Measurements from ENCODE around the gene FCER1A.

DNA sequence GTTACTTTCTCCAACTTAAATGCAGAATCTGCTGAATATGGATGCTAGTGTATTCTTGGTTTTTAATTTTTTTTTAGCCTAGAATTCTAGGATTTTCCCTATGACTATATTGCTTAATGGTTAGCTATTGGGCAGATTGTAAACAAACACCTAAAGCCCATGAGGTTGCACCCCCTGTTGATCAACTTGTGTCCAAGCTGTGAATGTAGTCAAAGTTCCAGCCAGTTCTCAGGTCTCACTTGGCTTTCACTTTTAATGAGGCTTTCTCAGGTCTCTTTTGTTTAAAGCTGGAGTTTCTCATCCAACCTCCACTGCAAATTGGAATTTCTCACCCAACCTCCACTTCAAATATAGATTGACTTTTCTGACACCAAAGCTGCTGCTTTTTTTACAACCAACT is 35.9 kb downstream of the FCER1A start:
- TF ChIP-seq, protein P1, sequence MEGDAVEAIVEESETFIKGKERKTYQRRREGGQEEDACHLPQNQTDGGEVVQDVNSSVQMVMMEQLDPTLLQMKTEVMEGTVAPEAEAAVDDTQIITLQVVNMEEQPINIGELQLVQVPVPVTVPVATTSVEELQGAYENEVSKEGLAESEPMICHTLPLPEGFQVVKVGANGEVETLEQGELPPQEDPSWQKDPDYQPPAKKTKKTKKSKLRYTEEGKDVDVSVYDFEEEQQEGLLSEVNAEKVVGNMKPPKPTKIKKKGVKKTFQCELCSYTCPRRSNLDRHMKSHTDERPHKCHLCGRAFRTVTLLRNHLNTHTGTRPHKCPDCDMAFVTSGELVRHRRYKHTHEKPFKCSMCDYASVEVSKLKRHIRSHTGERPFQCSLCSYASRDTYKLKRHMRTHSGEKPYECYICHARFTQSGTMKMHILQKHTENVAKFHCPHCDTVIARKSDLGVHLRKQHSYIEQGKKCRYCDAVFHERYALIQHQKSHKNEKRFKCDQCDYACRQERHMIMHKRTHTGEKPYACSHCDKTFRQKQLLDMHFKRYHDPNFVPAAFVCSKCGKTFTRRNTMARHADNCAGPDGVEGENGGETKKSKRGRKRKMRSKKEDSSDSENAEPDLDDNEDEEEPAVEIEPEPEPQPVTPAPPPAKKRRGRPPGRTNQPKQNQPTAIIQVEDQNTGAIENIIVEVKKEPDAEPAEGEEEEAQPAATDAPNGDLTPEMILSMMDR (IDR thresholded peaks at IDR 0.05) = no peak
- TF ChIP-seq ZFX (IDR thresholded peaks at IDR 0.05; ENCODE audit: borderline replicate concordance) = no peak

Data from 22Rv1 (cell line).